ENCODE measurements around the gene QRSL1.

QRSL1 gene

GRCh38 chr6:106716966-106717365 lies 87.6 kb downstream of the QRSL1 start:
- H3K4me3 ChIP-seq (ENCODE audit: low read depth, low read length) = no peak overlapping the region
- TF ChIP-seq, protein P1, sequence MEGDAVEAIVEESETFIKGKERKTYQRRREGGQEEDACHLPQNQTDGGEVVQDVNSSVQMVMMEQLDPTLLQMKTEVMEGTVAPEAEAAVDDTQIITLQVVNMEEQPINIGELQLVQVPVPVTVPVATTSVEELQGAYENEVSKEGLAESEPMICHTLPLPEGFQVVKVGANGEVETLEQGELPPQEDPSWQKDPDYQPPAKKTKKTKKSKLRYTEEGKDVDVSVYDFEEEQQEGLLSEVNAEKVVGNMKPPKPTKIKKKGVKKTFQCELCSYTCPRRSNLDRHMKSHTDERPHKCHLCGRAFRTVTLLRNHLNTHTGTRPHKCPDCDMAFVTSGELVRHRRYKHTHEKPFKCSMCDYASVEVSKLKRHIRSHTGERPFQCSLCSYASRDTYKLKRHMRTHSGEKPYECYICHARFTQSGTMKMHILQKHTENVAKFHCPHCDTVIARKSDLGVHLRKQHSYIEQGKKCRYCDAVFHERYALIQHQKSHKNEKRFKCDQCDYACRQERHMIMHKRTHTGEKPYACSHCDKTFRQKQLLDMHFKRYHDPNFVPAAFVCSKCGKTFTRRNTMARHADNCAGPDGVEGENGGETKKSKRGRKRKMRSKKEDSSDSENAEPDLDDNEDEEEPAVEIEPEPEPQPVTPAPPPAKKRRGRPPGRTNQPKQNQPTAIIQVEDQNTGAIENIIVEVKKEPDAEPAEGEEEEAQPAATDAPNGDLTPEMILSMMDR (IDR thresholded peaks at IDR 0.05; ENCODE audit: insufficient read depth, low read depth, low read length, missing control alignments) = no peak
- DNase-seq (ENCODE audit: low read depth) = no peak
